Esophagus muscularis mucosa (tissue), 4 donors: Measurements from ENCODE around the gene GASK1A.

ENCODE experiments used
- EP300 ChIP-seq: sonication (generic); formaldehyde crosslinking; IDR thresholded peaks from one replicate; pipeline ENCODE4 v1.6.1; 2017; ENCODE audit warnings: antibody characterized with exemption
- POLR2A ChIP-seq: fragments of 450-650 bp; IDR thresholded peaks from one replicate; pipeline ENCODE4 v1.6.1; 2017; ENCODE audit warnings: antibody characterized with exemption, moderate library complexity, mild to moderate bottlenecking, low read depth
- TF ChIP-seq, protein P1 (sequence below), 3 experiments: fragments of 200-600 bp in 2 of 3; fragments of 450-650 bp in 1 of 3; sonication (generic) in 2 of 3; IDR thresholded peaks; one replicate each; pipeline ENCODE4 v1.5.1; 2017 to 2019; ENCODE audit warnings: antibody characterized with exemption in 3 of 3, mild to moderate bottlenecking in 2 of 3, moderate library complexity in 1 of 3

DNA sequence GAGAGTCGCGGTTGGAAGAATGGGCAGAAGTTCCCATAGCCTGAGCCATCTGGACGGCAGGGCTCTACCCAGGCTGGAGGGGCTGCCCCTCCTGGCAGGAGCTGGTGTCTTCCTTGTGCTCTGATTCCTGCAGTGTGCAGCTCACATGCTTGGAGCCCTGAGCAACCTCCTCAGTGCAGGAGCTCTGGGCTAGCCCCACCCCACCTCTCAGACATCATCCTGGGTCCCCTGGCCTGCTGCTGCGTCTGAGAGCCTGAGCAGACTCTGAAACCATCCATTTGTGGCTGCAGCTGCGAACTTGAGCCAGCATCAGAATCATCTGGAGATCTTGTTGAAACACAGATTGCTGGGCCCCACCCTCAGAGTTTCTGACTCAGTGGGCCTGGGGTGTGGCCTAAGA, 84.0 kb downstream of the GASK1A start:
- TF ChIP-seq, protein P1, sequence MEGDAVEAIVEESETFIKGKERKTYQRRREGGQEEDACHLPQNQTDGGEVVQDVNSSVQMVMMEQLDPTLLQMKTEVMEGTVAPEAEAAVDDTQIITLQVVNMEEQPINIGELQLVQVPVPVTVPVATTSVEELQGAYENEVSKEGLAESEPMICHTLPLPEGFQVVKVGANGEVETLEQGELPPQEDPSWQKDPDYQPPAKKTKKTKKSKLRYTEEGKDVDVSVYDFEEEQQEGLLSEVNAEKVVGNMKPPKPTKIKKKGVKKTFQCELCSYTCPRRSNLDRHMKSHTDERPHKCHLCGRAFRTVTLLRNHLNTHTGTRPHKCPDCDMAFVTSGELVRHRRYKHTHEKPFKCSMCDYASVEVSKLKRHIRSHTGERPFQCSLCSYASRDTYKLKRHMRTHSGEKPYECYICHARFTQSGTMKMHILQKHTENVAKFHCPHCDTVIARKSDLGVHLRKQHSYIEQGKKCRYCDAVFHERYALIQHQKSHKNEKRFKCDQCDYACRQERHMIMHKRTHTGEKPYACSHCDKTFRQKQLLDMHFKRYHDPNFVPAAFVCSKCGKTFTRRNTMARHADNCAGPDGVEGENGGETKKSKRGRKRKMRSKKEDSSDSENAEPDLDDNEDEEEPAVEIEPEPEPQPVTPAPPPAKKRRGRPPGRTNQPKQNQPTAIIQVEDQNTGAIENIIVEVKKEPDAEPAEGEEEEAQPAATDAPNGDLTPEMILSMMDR (IDR thresholded peaks at IDR 0.05), result no peak
- TF ChIP-seq POLR2A (no peak), EP300 (no peak)
